GM23248 (cell line): ENCODE measurements around the gene RALGPS1.

Experiments
- EZH2 ChIP-seq: fragments of 200-600 bp; sonication (generic); IDR thresholded peaks from 2 replicates; pipeline ENCODE4 v1.6.1; 2018; ENCODE audit warnings: antibody characterized with exemption, mild to moderate bottlenecking; ENCODE audit not compliant: insufficient read depth, poor library complexity, severe bottlenecking
- EZH2phosphoT487 ChIP-seq: fragments of 200-600 bp; sonication (generic); IDR thresholded peaks from 2 replicates; pipeline ENCODE4 v1.6.1; 2018; ENCODE audit warnings: antibody characterized with exemption, moderate library complexity, mild to moderate bottlenecking, low read depth; ENCODE audit not compliant: insufficient read depth

DNA sequence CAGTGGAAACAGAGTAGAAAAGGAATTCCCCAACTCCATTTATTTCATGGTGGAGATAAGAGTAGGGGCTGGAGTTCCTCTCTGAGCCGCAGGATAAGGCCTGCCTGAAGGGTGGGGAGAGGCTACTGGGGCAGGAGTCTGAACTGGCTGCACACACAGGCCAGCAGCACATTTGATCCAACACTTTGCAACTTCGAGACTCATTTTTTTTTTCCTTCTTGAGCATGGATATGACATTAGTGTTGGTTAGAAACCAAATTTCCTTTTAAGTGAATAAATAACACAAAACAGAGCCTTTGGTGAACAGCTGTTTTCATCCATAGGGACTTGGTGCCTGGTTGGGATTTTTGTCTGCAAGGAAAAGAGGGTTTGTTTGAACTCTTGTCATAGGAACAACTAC lies 76.6 kb downstream of the RALGPS1 start:
- TF ChIP-seq EZH2 = no peak
- no peak for TF ChIP-seq EZH2phosphoT487
